Measurements from ENCODE around the gene FHIT.

Gene FHIT

GRCh38 chr3:59982510-59982909 lies 1268.7 kb downstream of the FHIT start:
- Histone ChIP-seq H3K9me3 (ENCODE audit: insufficient read depth, low read length) (no peaks in the 10 kb centered on the region; the same call in 1 of the 2 replicates), H2AFZ (ENCODE audit: low read depth, low read length, severe bottlenecking) (no peak overlapping the region), H3K27ac (ENCODE audit: low read depth, low read length) (no peak overlapping the region), H3K9me2 (replicated peaks; ENCODE audit: insufficient read depth, low read length) (no peaks in the 10 kb centered on the region), H3K79me2 (ENCODE audit: insufficient read depth, low read length) (no peaks in the 10 kb centered on the region), H3K9ac (ENCODE audit: low read length) (no peak overlapping the region), H3K4me3 (ENCODE audit: insufficient read depth, low read length, poor library complexity, severe bottlenecking) (no peak overlapping the region), H3K27me3 (ENCODE audit: low read length) (no peaks in the 10 kb centered on the region), H3K4me2 (ENCODE audit: low read depth, low read length, poor library complexity, severe bottlenecking) (no peak overlapping the region), H4K20me1 (ENCODE audit: low read depth, low read length) (no peaks in the 10 kb centered on the region), H3K36me3 (ENCODE audit: low read length) (no peaks in the 10 kb centered on the region), H3F3A (ENCODE audit: insufficient read depth) (no peaks in the 10 kb centered on the region)
- TF ChIP-seq CTCF (IDR thresholded peaks at IDR 0.05; ENCODE audit: insufficient read depth, low read length, poor library complexity, severe bottlenecking) (no peak), EZH2phosphoT487 (conservative IDR thresholded peaks at IDR 0.05; ENCODE audit: low read length) (no peak)

- Histone ChIP-seq H3K4me3 (ENCODE audit: insufficient read depth, low read length, poor library complexity, severe bottlenecking) (no peak overlapping the region), H3K27me3 (ENCODE audit: low read length) (no peaks in the 10 kb centered on the region), H2AFZ (ENCODE audit: low read depth, low read length, severe bottlenecking) (no peak overlapping the region), H3F3A (ENCODE audit: insufficient read depth) (no peaks in the 10 kb centered on the region), H3K27ac (ENCODE audit: low read depth, low read length) (no peak overlapping the region), H3K9me2 (replicated peaks; ENCODE audit: insufficient read depth, low read length) (no peaks in the 10 kb centered on the region), H3K9me3 (ENCODE audit: insufficient read depth, low read length) (no peaks in the 10 kb centered on the region; the same call in 1 of the 2 replicates), H3K9ac (ENCODE audit: low read length) (no peak overlapping the region), H3K4me2 (ENCODE audit: low read depth, low read length, poor library complexity, severe bottlenecking) (no peak overlapping the region), H3K36me3 (ENCODE audit: low read length) (no peaks in the 10 kb centered on the region), H4K20me1 (ENCODE audit: low read depth, low read length) (no peaks in the 10 kb centered on the region), H3K79me2 (ENCODE audit: insufficient read depth, low read length) (no peaks in the 10 kb centered on the region)
- TF ChIP-seq EZH2phosphoT487 (conservative IDR thresholded peaks at IDR 0.05; ENCODE audit: low read length) (no peak), CTCF (IDR thresholded peaks at IDR 0.05; ENCODE audit: insufficient read depth, low read length, poor library complexity, severe bottlenecking) (no peak)
These were observed 1269.9 kb downstream of the FHIT start for GRCh38 chr3:59981377-59981776.

GRCh38 chr3:59980576-59980975 lies 1270.7 kb downstream of the FHIT start:
- no peaks in the 10 kb centered on the region for H3K27me3 ChIP-seq (ENCODE audit: low read length)
- H3K27ac ChIP-seq (ENCODE audit: low read depth, low read length), result no peak overlapping the region
- no peak overlapping the region for H3K4me3 ChIP-seq (ENCODE audit: insufficient read depth, low read length, poor library complexity, severe bottlenecking)
- no peaks in the 10 kb centered on the region for H3F3A ChIP-seq (ENCODE audit: insufficient read depth)
- H2AFZ ChIP-seq (ENCODE audit: low read depth, low read length, severe bottlenecking), result no peak overlapping the region
- no peaks in the 10 kb centered on the region for H3K36me3 ChIP-seq (ENCODE audit: low read length)
- TF ChIP-seq EZH2phosphoT487 (conservative IDR thresholded peaks at IDR 0.05; ENCODE audit: low read length) (no peak), CTCF (IDR thresholded peaks at IDR 0.05; ENCODE audit: insufficient read depth, low read length, poor library complexity, severe bottlenecking) (no peak)
- H3K9me3 ChIP-seq (ENCODE audit: insufficient read depth, low read length), result no peaks in the 10 kb centered on the region; the same call in 1 of the 2 replicates
- H3K9ac ChIP-seq (ENCODE audit: low read length), result no peak overlapping the region
- no peaks in the 10 kb centered on the region for H3K9me2 ChIP-seq (replicated peaks; ENCODE audit: insufficient read depth, low read length)
- H4K20me1 ChIP-seq (ENCODE audit: low read depth, low read length), result no peaks in the 10 kb centered on the region
- no peak overlapping the region for H3K4me2 ChIP-seq (ENCODE audit: low read depth, low read length, poor library complexity, severe bottlenecking)
- H3K79me2 ChIP-seq (ENCODE audit: insufficient read depth, low read length), result no peaks in the 10 kb centered on the region
